H1 (cell line): ENCODE data around the gene SMURF2. TPM values are rescaled to one million over a fixed set of nuclear protein-coding genes. Genes with fewer than 3 reads are reported as not detected.

Source experiments
- CTCF ChIA-PET: fragments of 300-600 bp; sonication (Branson Sonifier 250); formaldehyde crosslinking; loops from one replicate; lab custom pipeline; 2021; ENCODE audit not compliant: partially characterized antibody; lab: Charles Lee
- POLR2A ChIA-PET: fragments of 300-600 bp; sonication (Branson Sonifier 250); formaldehyde crosslinking; loops from one replicate; lab custom pipeline; 2021; ENCODE audit warnings: inconsistent platforms; ENCODE audit not compliant: partially characterized antibody; lab: Charles Lee
- DNase-seq, 2 experiments: peaks; one replicate each; pipeline versions ENCODE4 v3.0.0 to v3.0.0-alpha.2; 2010 to 2022; ENCODE audit warnings: low spot score in 2 of 2, low read depth in 1 of 2, mixed read lengths in 1 of 2
- FAIRE-seq: peaks from 2 replicates; lab custom pipeline; 2011; peaks lifted over from hg19 to GRCh38; lab: Jason Lieb, UNC
- H2AFZ ChIP-seq: 2 replicates; pipeline ENCODE4 v1.8.1; 2012; ENCODE audit warnings: low read length, inconsistent platforms
- H2AK5ac ChIP-seq: 2 replicates; pipeline ENCODE4 v1.6.1; 2013; ENCODE audit warnings: low read depth, low read length
- H2BK120ac ChIP-seq: replicated peaks from 2 replicates; pipeline ENCODE3; 2013; ENCODE audit warnings: low read depth, low read length, inconsistent platforms
- H2BK12ac ChIP-seq: 2 replicates; pipeline ENCODE4 v1.6.1; 2013; ENCODE audit warnings: low read depth, low read length
- H2BK15ac ChIP-seq: 2 replicates; pipeline ENCODE4 v1.6.1; 2013; ENCODE audit warnings: low read length
- H2BK20ac ChIP-seq: 2 replicates; pipeline ENCODE4 v1.6.1; 2013; ENCODE audit warnings: low read length
- H2BK5ac ChIP-seq: 2 replicates; pipeline ENCODE4 v1.6.1; 2013; ENCODE audit warnings: low read depth, low read length
- H3K14ac ChIP-seq: 2 replicates; pipeline ENCODE4 v1.6.1; 2013; ENCODE audit warnings: inconsistent platforms; ENCODE audit not compliant: insufficient read length
- H3K18ac ChIP-seq: 2 replicates; pipeline ENCODE4 v1.6.1; 2013; ENCODE audit warnings: low read length; ENCODE audit errors: extremely low read depth
- H3K23ac ChIP-seq: 2 replicates; pipeline ENCODE4 v1.6.1; 2013; ENCODE audit warnings: inconsistent platforms; ENCODE audit not compliant: insufficient read length
- H3K23me2 ChIP-seq: 2 replicates; pipeline ENCODE4 v1.6.1; 2013; ENCODE audit warnings: low read depth, low read length
- H3K27ac ChIP-seq: 2 replicates; pipeline ENCODE4 v1.6.1; 2011; ENCODE audit warnings: low read depth, low read length, inconsistent platforms
- H3K27me3 ChIP-seq, 4 experiments: replicated peaks in 1 of 4; 1 replicate in 1 of 4; 2 replicates in 3 of 4; pipeline versions ENCODE4 v1.6.1 to v1.8.1; 2011 to 2013; ENCODE audit warnings: low read length in 3 of 4, mild to moderate bottlenecking in 3 of 4, inconsistent platforms in 2 of 4, mixed read lengths in 2 of 4, moderate library complexity in 1 of 4; ENCODE audit not compliant: control insufficient read depth in 3 of 4, insufficient read depth in 3 of 4; ENCODE audit errors: extremely low read depth in 1 of 4
- H3K36me3 ChIP-seq, 4 experiments: 2 replicates each; pipeline versions ENCODE4 v1.6.1 to v1.8.1; 2011 to 2013; ENCODE audit warnings: mild to moderate bottlenecking in 4 of 4, low read length in 3 of 4, moderate library complexity in 2 of 4, control low read depth in 1 of 4, inconsistent platforms in 1 of 4; ENCODE audit not compliant: insufficient read depth in 4 of 4, control insufficient read depth in 2 of 4
- H3K4ac ChIP-seq: replicated peaks from 2 replicates; pipeline ENCODE3; 2013; ENCODE audit warnings: low read length, low read depth, mixed read lengths, inconsistent platforms; ENCODE audit not compliant: insufficient read length
- H3K4me1 ChIP-seq, 4 experiments: replicated peaks in 1 of 4; 1 replicate in 1 of 4; 2 replicates in 3 of 4; pipeline versions ENCODE4 v1.6.1 to v1.8.1; 2011 to 2013; ENCODE audit warnings: low read length in 3 of 4, inconsistent platforms in 2 of 4, mixed read lengths in 1 of 4; ENCODE audit not compliant: insufficient read depth in 4 of 4, control insufficient read depth in 3 of 4
- H3K4me2 ChIP-seq, 2 experiments: 2 replicates each; pipeline versions ENCODE4 v1.6.1 to v1.8.1; 2011 to 2013; ENCODE audit warnings: low read depth in 2 of 2, low read length in 2 of 2, control low read depth in 1 of 2, inconsistent platforms in 1 of 2, mild to moderate bottlenecking in 1 of 2; ENCODE audit not compliant: insufficient read depth in 1 of 2
- H3K4me3 ChIP-seq, 4 experiments: fragments of 200-600, 300-600 bp in 1 of 4; sonication (generic), shearing (Covaris generic), sonication (Bioruptor Twin) in 1 of 4; 2 replicates each; pipeline versions ENCODE4 v1.5.1 to v1.8.1; 2011 to 2016; ENCODE audit warnings: low read length in 4 of 4, low read depth in 3 of 4, control low read depth in 2 of 4, inconsistent platforms in 2 of 4, mild to moderate bottlenecking in 2 of 4, mixed read lengths in 1 of 4, moderate library complexity in 1 of 4; ENCODE audit not compliant: insufficient read depth in 2 of 4; ENCODE audit errors: extremely low read depth in 1 of 4
- H3K56ac ChIP-seq: replicated peaks from 2 replicates; pipeline ENCODE3; 2013; ENCODE audit warnings: low read depth, mild to moderate bottlenecking, mixed read lengths, low read length, inconsistent platforms; ENCODE audit not compliant: insufficient read length
- H3K79me1 ChIP-seq: 2 replicates; pipeline ENCODE4 v1.6.1; 2013; ENCODE audit warnings: low read depth, low read length, control low read depth
- H3K79me2 ChIP-seq, 2 experiments: 2 replicates each; pipeline versions ENCODE4 v1.6.1 to v1.8.1; 2012 to 2013; ENCODE audit warnings: low read length in 2 of 2, mild to moderate bottlenecking in 2 of 2, inconsistent platforms in 1 of 2; ENCODE audit not compliant: insufficient read depth in 2 of 2, control insufficient read depth in 1 of 2
- H3K9ac ChIP-seq, 4 experiments: replicated peaks in 1 of 4; 1 replicate in 1 of 4; 2 replicates in 3 of 4; pipeline versions ENCODE4 v1.6.1 to v1.8.1; 2011 to 2013; ENCODE audit warnings: low read depth in 3 of 4, low read length in 3 of 4, control low read depth in 2 of 4, mild to moderate bottlenecking in 2 of 4, moderate library complexity in 2 of 4, inconsistent platforms in 1 of 4; ENCODE audit errors: extremely low read depth in 1 of 4
- H3K9me3 ChIP-seq, 2 experiments: 2 replicates each; pipeline versions ENCODE4 v1.6.1 to v1.8.1; 2012 to 2013; ENCODE audit warnings: mild to moderate bottlenecking in 2 of 2, moderate library complexity in 2 of 2, control low read depth in 1 of 2, inconsistent platforms in 1 of 2, low read depth in 1 of 2, low read length in 1 of 2, mixed read lengths in 1 of 2; ENCODE audit not compliant: insufficient read depth in 2 of 2
- H4K20me1 ChIP-seq, 2 experiments: replicated peaks in 1 of 2; 2 replicates each; pipeline versions ENCODE3 to v1.8.1; 2011 to 2013; ENCODE audit warnings: inconsistent platforms in 2 of 2, low read length in 2 of 2, mild to moderate bottlenecking in 1 of 2; ENCODE audit not compliant: insufficient read depth in 2 of 2, control insufficient read depth in 1 of 2
- H4K5ac ChIP-seq: 2 replicates; pipeline ENCODE4 v1.6.1; 2013; ENCODE audit warnings: low read length, low read depth, mixed read lengths, inconsistent platforms; ENCODE audit not compliant: insufficient read length
- H4K8ac ChIP-seq: 2 replicates; pipeline ENCODE4 v1.8.0; 2013; ENCODE audit warnings: mild to moderate bottlenecking, moderate library complexity, low read length, inconsistent platforms; ENCODE audit not compliant: insufficient read depth; ENCODE audit errors: extremely low read depth
- H4K91ac ChIP-seq: replicated peaks from 2 replicates; pipeline ENCODE3; 2013; ENCODE audit warnings: low read length, mixed read lengths, inconsistent platforms; ENCODE audit not compliant: insufficient read length
- BCL11A ChIP-seq, 2 experiments: IDR thresholded peaks; one replicate each; pipeline ENCODE4 v1.6.1; 2011; ENCODE audit warnings: low read depth in 2 of 2, low read length in 2 of 2, mild to moderate bottlenecking in 2 of 2
- CTCF ChIP-seq, 3 experiments: IDR thresholded peaks; 1 replicate in 2 of 3; 2 replicates in 1 of 3; pipeline versions ENCODE4 v1.5.1 to v1.6.1; 2011; ENCODE audit warnings: low read length in 3 of 3, mild to moderate bottlenecking in 3 of 3, inconsistent platforms in 2 of 3, low read depth in 1 of 3, moderate library complexity in 1 of 3; ENCODE audit not compliant: insufficient read depth in 1 of 3; ENCODE audit errors: control extremely low read depth in 1 of 3
- KDM5A ChIP-seq: fragments of 200-600 bp; IDR thresholded peaks from 2 replicates; pipeline ENCODE4 v1.7.1; 2012; ENCODE audit warnings: mild to moderate bottlenecking, low read length, inconsistent platforms, mixed read lengths
- NRF1 ChIP-seq: IDR thresholded peaks from 2 replicates; pipeline ENCODE4 v1.6.1; 2011; ENCODE audit warnings: mild to moderate bottlenecking, low read depth, low read length, improper control_type of control experiment
- POLR2AphosphoS5 ChIP-seq: IDR thresholded peaks from 2 replicates; pipeline ENCODE4 v1.6.1; 2011; ENCODE audit warnings: low read depth, low read length
- USF2 ChIP-seq: IDR thresholded peaks from 2 replicates; pipeline ENCODE4 v1.6.1; 2011; ENCODE audit warnings: low read length, improper control_type of control experiment
- WGBS, 2 experiments: shearing (Covaris generic) in 1 of 2; methylation state at CpG; one replicate each; pipeline versions ENCODE4 v1.1.6 to v1.1.7; 2013 to 2015; ENCODE audit warnings: low lambda C conversion rate in 2 of 2, mixed read lengths in 2 of 2, inconsistent platforms in 1 of 2, low coverage in 1 of 2, missing lambda C conversion rate in 1 of 2; ENCODE audit not compliant: insufficient replicate concordance in 2 of 2, insufficient coverage in 1 of 2, insufficient read length in 1 of 2; ENCODE audit errors: extremely low coverage in 1 of 2, missing lambda C conversion rate in 1 of 2; 5-methylcytosine and 5-hydroxymethylcytosine counted together
- polyA plus RNA-seq, 7 experiments: library from polyadenylated mRNA; depleted of rRNA in 3 of 7; stranded (reverse) in 5 of 7; unstranded in 2 of 7; fragments of >200 nt in 5 of 7; fragments of 200-250 nt in 2 of 7; gene quantifications; 1 replicate in 5 of 7; 2 replicates in 1 of 7; 4 replicates in 1 of 7; pipeline versions ENCODE4 v1.2.1 to v1.2.3, GENCODE V29; 2011 to 2013; ENCODE audit warnings: missing spikeins in 2 of 7, mixed read lengths in 2 of 7
- total RNA-seq: library from RNA; stranded (reverse); fragmentation: NEBNext Ultra II Directional; extraction: Animal tissue kit (Norgen Biotek cat#: 25700); gene quantifications from 2 replicates; pipeline ENCODE4 v1.2.1, GENCODE V29; 2021

SMURF2 gene
- total and polyA plus RNA-seq, 2 of the 8 experiments (the other 6 are each of a cell fraction or from before 2014, with no cell fraction given): 7.2 to 29.2 TPM

- H4K20me1 ChIP-seq: no peaks in the 10 kb centered on the region
- DNase-seq (no peak), FAIRE-seq (no peak)
- TF ChIP-seq KDM5A (no peak), CTCF (IDR thresholded peaks at IDR 0.05; ENCODE audit: control extremely low read depth in 1 of 3, insufficient read depth in 1 of 3, low read depth in 1 of 3, low read length in 3 of 3) (no peak), POLR2AphosphoS5 (no peak), BCL11A (IDR thresholded peaks at IDR 0.05; ENCODE audit: low read depth in 2 of 2, low read length in 2 of 2) (no peak), USF2 (no peak), NRF1 (no peak)
- no peak overlapping the region for H2BK5ac ChIP-seq
- H3K27ac ChIP-seq: no peak overlapping the region
- no peaks in the 10 kb centered on the region for H3K23me2 ChIP-seq
- no peak overlapping the region for H3K18ac ChIP-seq
- H2AK5ac ChIP-seq: no peak overlapping the region
- peak overlapping the region; percentile 14; the same call in 1 of the 2 replicates for H4K8ac ChIP-seq
- no peak overlapping the region for H2BK12ac ChIP-seq
- WGBS, 2 experiments: 95% methylated on average over 4 of the region's 4 CpGs; no CpG with 5 or more reads in 1 of the 2 experiments
- H3K79me1 ChIP-seq: no peaks in the 10 kb centered on the region
- H3K4ac ChIP-seq: no peak overlapping the region
- H2BK15ac ChIP-seq: no peak overlapping the region
- H2BK20ac ChIP-seq: no peak overlapping the region
- no peak overlapping the region for H3K4me2 ChIP-seq
- no peak overlapping the region for H3K14ac ChIP-seq
- ChIA-PET POLR2A (interaction anchor here (1.7 kb wide), 1 partner anchor 26 kb away, joined by 4 read pairs; the partner anchor contains the start of gene SMURF2), CTCF (no interaction called here)
- H3K9me3 ChIP-seq: no peaks in the 10 kb centered on the region
- H2AFZ ChIP-seq: no peak overlapping the region
- no peak overlapping the region for H4K91ac ChIP-seq
- no peak overlapping the region for H3K56ac ChIP-seq
- no peak overlapping the region for H3K23ac ChIP-seq
- H2BK120ac ChIP-seq: no peak overlapping the region
- H3K4me3 ChIP-seq: no peak overlapping the region
- no peaks in the 10 kb centered on the region for H3K27me3 ChIP-seq
- H3K36me3 ChIP-seq: no peaks in the 10 kb centered on the region
- H3K79me2 ChIP-seq: no peaks in the 10 kb centered on the region
- no peaks in the 10 kb centered on the region for H3K4me1 ChIP-seq
- H4K5ac ChIP-seq: no peak overlapping the region
- H3K9ac ChIP-seq: no peak overlapping the region
Observed at GRCh38 chr17:64687376-64687775, 25.3 kb upstream of the SMURF2 start.
